IgD-negative memory B cell (primary cell): ENCODE data around the gene SOBP. TPM values are rescaled to one million over a fixed set of nuclear protein-coding genes. Genes with fewer than 3 reads are reported as not detected.
A peak's percentile ranks its signal among the peaks of the same experiment; 100 is the strongest.
"Not testable (repeated sequence)": the region's sequence is repeated elsewhere in the genome, so short reads cannot be mapped to it uniquely, and the experiment has no call there.

Experiments used
- H3K27ac Mint-ChIP-seq, 3 donors: one replicate each; pipeline ENCODE4 v1.8.0; 2020 to 2022; ENCODE audit warnings: mild to moderate bottlenecking in 3 of 3, mixed read lengths in 3 of 3, moderate library complexity in 1 of 3
- H3K27me3 Mint-ChIP-seq: one replicate; pipeline ENCODE4 v1.8.0; 2021; ENCODE audit warnings: mixed read lengths
- H3K36me3 Mint-ChIP-seq: one replicate; pipeline ENCODE4 v1.8.0; 2020; ENCODE audit warnings: mild to moderate bottlenecking, mixed read lengths
- H3K4me1 Mint-ChIP-seq, 3 donors: one replicate each; pipeline ENCODE4 v1.8.0; 2020 to 2022; ENCODE audit warnings: mixed read lengths in 3 of 3, mild to moderate bottlenecking in 1 of 3
- H3K4me3 Mint-ChIP-seq, 4 donors: one replicate each; pipeline ENCODE4 v1.8.0; 2020 to 2022; ENCODE audit warnings: mild to moderate bottlenecking in 4 of 4, mixed read lengths in 4 of 4, moderate library complexity in 3 of 4
- H3K9me3 Mint-ChIP-seq, 3 donors: one replicate each; pipeline ENCODE4 v1.8.0; 2020 to 2021; ENCODE audit warnings: mixed read lengths in 3 of 3, mild to moderate bottlenecking in 1 of 3
- polyA plus RNA-seq: library from polyadenylated mRNA; unstranded; fragments of 300-500 nt; fragmentation: Illumina TruSeq; gene quantifications from one replicate; pipeline ENCODE4 v1.2.3, GENCODE V29; 2021

The SOBP gene
- polyA plus RNA-seq, 1 donor from 2014 or later: 1.0 TPM

DNA sequence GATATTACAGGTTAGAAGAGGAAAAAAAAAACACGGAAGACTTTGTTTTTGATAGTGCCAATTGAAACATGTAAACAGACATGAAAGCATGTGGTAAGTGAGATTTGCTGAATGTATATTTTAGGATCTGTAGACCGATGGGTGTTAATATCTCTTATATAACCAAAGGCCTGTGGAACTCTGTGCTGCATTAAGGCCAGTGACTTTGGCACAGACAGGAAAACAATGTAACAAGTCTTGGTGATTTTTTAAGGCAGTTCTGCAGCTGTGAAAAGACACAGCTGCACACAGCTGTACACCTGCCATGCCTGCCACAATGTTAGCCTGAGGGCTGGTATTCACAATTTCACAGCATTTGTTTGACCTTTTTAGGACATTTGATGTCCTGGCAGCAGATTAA is 6.1 kb downstream of the SOBP start:
- Mint-ChIP-seq H3K9me3 (no peaks in the 10 kb centered on the region), H3K4me3 (no peak overlapping the region), H3K4me1 (peaks cover 0 to 5% (median 2%) of the 10 kb centered on the region in 3 donors), H3K27ac (no peak overlapping the region), H3K36me3 (no peaks in the 10 kb centered on the region), H3K27me3 (peaks cover 1% of the 10 kb centered on the region)

DNA sequence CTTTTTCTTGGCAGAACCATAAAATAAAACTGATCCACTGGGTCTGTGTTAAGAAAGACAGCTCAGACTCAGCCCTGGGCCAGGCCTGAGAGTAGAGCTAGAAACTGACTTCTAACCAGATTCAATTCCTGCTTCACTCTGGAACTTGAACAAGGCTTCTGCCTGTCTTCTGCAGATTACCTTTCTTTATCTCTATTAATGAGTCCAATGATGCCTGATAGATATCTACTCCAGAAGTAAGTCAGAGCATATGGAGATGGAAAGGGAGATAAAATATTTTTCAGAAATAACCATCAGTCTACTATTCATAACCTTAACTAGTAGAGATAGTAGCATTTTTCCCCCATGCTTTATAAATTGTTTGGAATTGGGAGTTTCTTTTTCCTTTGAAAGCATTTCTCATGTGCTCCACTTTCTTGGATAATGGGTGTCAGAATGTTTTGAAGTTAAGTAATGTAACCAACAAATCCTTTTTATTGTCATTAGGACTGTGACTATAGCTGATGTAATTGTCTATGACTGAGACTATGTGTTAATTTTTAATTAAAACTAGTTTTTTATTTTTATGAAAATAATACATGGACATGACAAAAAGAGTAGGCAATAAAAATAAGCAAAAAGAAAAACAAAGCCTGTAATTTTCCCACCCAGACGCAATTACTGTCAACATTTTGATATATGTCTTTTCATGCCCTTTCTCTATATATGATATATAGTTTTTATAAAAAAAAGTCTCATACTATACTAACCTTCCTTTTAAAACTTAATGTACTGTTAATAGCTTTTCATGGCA is 7.2 kb downstream of the SOBP start:
- Mint-ChIP-seq H3K36me3 (no peaks in the 10 kb centered on the region), H3K27me3 (peaks cover 1% of the 10 kb centered on the region), H3K9me3 (no peaks in the 10 kb centered on the region), H3K27ac (no peak overlapping the region), H3K4me3 (no peak overlapping the region), H3K4me1 (no peaks in the 10 kb centered on the region)

- Mint-ChIP-seq H3K4me3 (no peak overlapping the region), H3K9me3 (no peaks in the 10 kb centered on the region), H3K4me1 (no peaks in the 10 kb centered on the region), H3K36me3 (no peaks in the 10 kb centered on the region), H3K27ac (no peak overlapping the region), H3K27me3 (no peaks in the 10 kb centered on the region)
These were observed 14.5 kb downstream of the SOBP start for GRCh38 chr6:107504270-107505026.

- H3K36me3 Mint-ChIP-seq: no peaks in the 10 kb centered on the region
- no peak overlapping the region for H3K4me3 Mint-ChIP-seq
- no peaks in the 10 kb centered on the region for H3K4me1 Mint-ChIP-seq
- H3K27ac Mint-ChIP-seq: no peak overlapping the region
- no peaks in the 10 kb centered on the region for H3K9me3 Mint-ChIP-seq
- no peaks in the 10 kb centered on the region for H3K27me3 Mint-ChIP-seq
These were observed 16.2 kb downstream of the SOBP start for GRCh38 chr6:107506145-107506544.

- Mint-ChIP-seq H3K9me3 (no peaks in the 10 kb centered on the region), H3K27ac (no peak overlapping the region), H3K4me1 (no peaks in the 10 kb centered on the region), H3K4me3 (no peak overlapping the region), H3K27me3 (no peaks in the 10 kb centered on the region), H3K36me3 (no peaks in the 10 kb centered on the region)
These were observed 19.6 kb downstream of the SOBP start for GRCh38 chr6:107509506-107509905.

GRCh38 chr6:107510108-107510507 is 20.2 kb downstream of the SOBP start:
- Mint-ChIP-seq H3K27me3 (no peaks in the 10 kb centered on the region), H3K4me3 (no peak overlapping the region), H3K9me3 (peaks cover 0 to 1% (median 0%) of the 10 kb centered on the region in 3 donors), H3K4me1 (no peaks in the 10 kb centered on the region), H3K36me3 (no peaks in the 10 kb centered on the region), H3K27ac (no peak overlapping the region)

GRCh38 chr6:107511511-107511993 is 21.6 kb downstream of the SOBP start:
- no peaks in the 10 kb centered on the region for H3K27me3 Mint-ChIP-seq
- H3K27ac Mint-ChIP-seq: peak overlapping the region in 1 of 3 donors; percentile 57
- H3K4me3 Mint-ChIP-seq: no peak overlapping the region
- no peaks in the 10 kb centered on the region for H3K36me3 Mint-ChIP-seq
- H3K9me3 Mint-ChIP-seq: peaks cover 2 to 5% (median 4%) of the 10 kb centered on the region in 3 donors
- H3K4me1 Mint-ChIP-seq: no peaks in the 10 kb centered on the region

DNA sequence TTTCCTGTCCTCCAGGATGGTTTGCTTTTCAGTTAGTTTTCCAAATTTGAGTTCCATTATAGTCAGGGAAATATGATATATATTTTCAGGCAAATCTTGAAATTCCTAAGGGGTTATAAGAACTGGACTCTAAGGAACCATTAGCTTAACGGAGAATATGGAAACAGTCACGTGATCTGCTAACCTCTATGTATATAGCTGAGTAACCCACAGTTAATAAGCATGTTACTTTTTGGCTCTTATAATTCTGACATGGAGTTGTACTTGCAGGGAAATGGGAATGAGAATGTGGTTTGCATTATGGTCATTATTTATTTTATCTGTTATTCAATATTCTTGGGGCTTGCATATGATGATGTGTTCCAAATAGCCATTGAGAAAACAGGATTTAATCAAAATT is 23.3 kb downstream of the SOBP start:
- H3K9me3 Mint-ChIP-seq: peaks cover 2 to 8% (median 6%) of the 10 kb centered on the region in 3 donors
- H3K27ac Mint-ChIP-seq: no peak overlapping the region
- no peaks in the 10 kb centered on the region for H3K36me3 Mint-ChIP-seq
- no peak overlapping the region for H3K4me3 Mint-ChIP-seq
- H3K4me1 Mint-ChIP-seq: no peaks in the 10 kb centered on the region
- H3K27me3 Mint-ChIP-seq: no peaks in the 10 kb centered on the region

DNA sequence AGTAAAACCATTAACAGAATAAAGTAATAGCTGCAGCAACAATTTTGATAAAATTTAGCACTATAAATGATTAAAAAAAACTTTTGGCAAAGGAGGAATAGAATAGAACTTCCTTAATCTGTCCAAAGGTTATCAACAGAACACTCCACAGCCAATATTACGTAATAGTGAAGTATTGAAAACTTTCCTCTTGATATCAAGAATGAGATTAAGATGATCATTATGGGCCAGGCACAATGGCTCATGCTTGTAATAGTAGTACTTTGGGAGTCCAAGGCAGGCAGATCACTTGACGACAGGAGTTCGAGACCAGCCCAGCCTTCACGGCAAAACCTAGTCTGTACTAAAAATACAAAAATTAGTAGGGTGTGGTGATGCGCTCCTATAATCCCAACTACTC is 26.0 kb downstream of the SOBP start:
- Mint-ChIP-seq H3K27me3 (no peaks in the 10 kb centered on the region), H3K36me3 (no peaks in the 10 kb centered on the region), H3K27ac (no peak overlapping the region), H3K4me1 (no peaks in the 10 kb centered on the region), H3K4me3 (no peak overlapping the region), H3K9me3 (peaks cover 2 to 8% (median 6%) of the 10 kb centered on the region in 3 donors)

- Mint-ChIP-seq H3K9me3 (peaks cover 2 to 8% (median 6%) of the 10 kb centered on the region in 3 donors), H3K27me3 (no peaks in the 10 kb centered on the region), H3K27ac (no peak overlapping the region), H3K4me1 (no peaks in the 10 kb centered on the region), H3K4me3 (no peak overlapping the region), H3K36me3 (no peaks in the 10 kb centered on the region)
These were observed 27.4 kb downstream of the SOBP start for GRCh38 chr6:107517274-107517673.

- not testable (repeated sequence) for H3K4me1 Mint-ChIP-seq, H3K27ac Mint-ChIP-seq, H3K36me3 Mint-ChIP-seq, H3K4me3 Mint-ChIP-seq, H3K27me3 Mint-ChIP-seq, H3K9me3 Mint-ChIP-seq
These were observed 29.3 kb downstream of the SOBP start for GRCh38 chr6:107519224-107519623.

GRCh38 chr6:107520706-107521105 is 30.8 kb downstream of the SOBP start:
- H3K9me3 Mint-ChIP-seq: not testable (repeated sequence)

DNA sequence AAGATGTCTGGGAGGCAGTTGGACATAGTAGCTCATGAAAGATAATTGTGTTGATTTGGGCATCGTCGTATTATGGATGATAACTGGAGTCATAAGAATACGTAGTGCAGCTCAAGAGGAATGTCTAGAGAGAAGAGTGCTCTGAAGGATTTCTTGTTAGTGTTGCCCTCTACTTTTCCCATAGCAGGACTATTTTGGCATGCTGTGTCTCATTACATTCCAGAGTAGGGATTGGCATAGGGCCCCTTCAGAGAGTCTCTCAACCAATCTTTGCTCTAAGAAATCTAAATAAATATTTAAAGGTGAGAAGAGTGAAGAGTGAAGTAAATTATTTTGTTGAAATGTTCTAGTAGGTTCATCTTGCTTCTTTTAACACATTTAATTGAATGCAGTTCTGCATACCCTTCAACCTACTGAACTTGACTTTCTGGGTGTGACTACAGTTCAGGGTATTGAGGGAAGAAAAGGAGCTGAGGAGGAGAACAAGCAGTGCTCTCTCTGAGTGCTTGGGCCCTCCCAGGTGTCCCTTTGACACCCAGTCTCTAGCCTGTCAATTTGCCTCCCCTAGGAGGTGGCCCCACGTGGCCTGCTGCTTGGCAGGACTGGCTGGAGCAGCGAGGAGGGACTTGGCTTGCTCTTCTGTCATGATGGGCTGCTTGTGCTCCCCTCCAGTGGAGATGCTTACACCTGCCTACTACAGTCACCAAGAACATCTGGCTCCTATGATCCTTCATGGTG is 33.3 kb downstream of the SOBP start:
- Mint-ChIP-seq H3K4me1 (no peaks in the 10 kb centered on the region), H3K36me3 (peaks cover 1% of the 10 kb centered on the region), H3K9me3 (no peaks in the 10 kb centered on the region), H3K27ac (no peak overlapping the region), H3K27me3 (no peaks in the 10 kb centered on the region), H3K4me3 (no peak overlapping the region)

More at GRCh38 chr6:107520706-107521105, 30.8 kb downstream of the SOBP start:
- H3K27ac Mint-ChIP-seq, H3K36me3 Mint-ChIP-seq, H3K27me3 Mint-ChIP-seq, H3K4me3 Mint-ChIP-seq, H3K4me1 Mint-ChIP-seq: not testable (repeated sequence)

DNA sequence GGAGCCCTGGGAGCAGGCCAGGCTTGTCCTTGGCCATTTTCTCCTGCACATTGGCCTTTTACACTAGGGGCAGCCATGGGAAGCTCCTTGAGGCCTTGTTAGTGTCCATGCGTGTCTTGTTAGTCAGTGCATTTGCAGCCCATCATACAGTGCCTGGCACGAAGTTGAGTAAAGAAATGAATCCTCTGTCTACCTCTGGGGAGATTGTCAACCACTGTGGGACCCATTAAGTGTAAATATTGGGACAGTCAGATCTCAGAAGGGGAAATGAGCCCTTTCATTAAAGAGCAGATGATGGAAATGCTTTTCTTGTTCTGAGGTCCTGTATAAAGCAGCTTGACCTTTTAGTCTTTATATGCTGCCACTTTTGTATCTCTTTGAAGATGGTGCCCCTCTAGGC is 33.9 kb downstream of the SOBP start:
- no peak overlapping the region for H3K4me3 Mint-ChIP-seq
- no peaks in the 10 kb centered on the region for H3K9me3 Mint-ChIP-seq
- H3K27ac Mint-ChIP-seq: no peak overlapping the region
- H3K36me3 Mint-ChIP-seq: peaks cover 1% of the 10 kb centered on the region
- no peaks in the 10 kb centered on the region for H3K27me3 Mint-ChIP-seq
- H3K4me1 Mint-ChIP-seq: no peaks in the 10 kb centered on the region

- Mint-ChIP-seq H3K27ac (no peak overlapping the region), H3K9me3 (no peaks in the 10 kb centered on the region), H3K27me3 (no peaks in the 10 kb centered on the region), H3K4me3 (no peak overlapping the region), H3K4me1 (no peaks in the 10 kb centered on the region), H3K36me3 (peaks cover 1% of the 10 kb centered on the region)
These were observed 34.7 kb downstream of the SOBP start for GRCh38 chr6:107524626-107525025.
